Activated T-cell treated with anti-CD3 and anti-CD28 coated beads, Interleukin-2, amount 50 U/mL, for 24 hours (primary cell): Measurements from ENCODE around the gene NAA16.
"Not testable (repeated sequence)": the region's sequence is repeated elsewhere in the genome, so short reads cannot be mapped to it uniquely, and the experiment has no call there.

Source experiments
- DNase-seq: peaks from one replicate; pipeline ENCODE4 v3.0.0-alpha.2; 2020
- H3K27ac Mint-ChIP-seq: 2 replicates; pipeline ENCODE4 v1.8.0; 2020; ENCODE audit warnings: mild to moderate bottlenecking, mixed read lengths
- H3K27me3 Mint-ChIP-seq: 2 replicates; pipeline ENCODE4 v1.8.0; 2020; ENCODE audit warnings: mixed read lengths
- H3K36me3 Mint-ChIP-seq: 2 replicates; pipeline ENCODE4 v1.8.0; 2020; ENCODE audit warnings: low read depth, mixed read lengths
- H3K4me1 Mint-ChIP-seq: 2 replicates; pipeline ENCODE4 v1.8.0; 2020; ENCODE audit warnings: low read depth, mixed read lengths
- H3K4me3 Mint-ChIP-seq: 2 replicates; pipeline ENCODE4 v1.8.0; 2020; ENCODE audit warnings: mild to moderate bottlenecking, moderate library complexity, mixed read lengths
- H3K9me3 Mint-ChIP-seq: 2 replicates; pipeline ENCODE4 v1.8.0; 2020; ENCODE audit warnings: mixed read lengths

The NAA16 gene

DNA sequence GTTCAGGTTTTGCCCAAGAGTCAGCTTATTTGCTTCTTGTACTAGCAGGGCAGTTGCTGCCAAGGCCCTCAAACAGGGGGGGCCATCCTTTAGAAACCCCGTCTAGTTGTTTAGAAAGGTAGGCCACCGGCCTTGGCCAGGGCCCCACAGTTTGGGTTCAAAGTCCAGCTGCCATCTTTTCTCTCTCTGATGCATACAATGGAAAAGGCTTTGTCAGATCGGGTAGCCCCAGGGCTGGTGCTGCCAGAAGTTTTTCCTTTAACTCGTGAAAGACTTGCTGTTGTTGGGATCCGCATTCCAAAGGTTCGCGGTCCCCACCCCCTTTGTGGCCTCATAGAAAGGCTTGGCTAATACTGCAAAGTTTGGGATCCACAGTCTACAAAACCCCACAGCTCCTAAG lies 110.9 kb downstream of the NAA16 start:
- not testable (repeated sequence) for H3K4me1 Mint-ChIP-seq, H3K27ac Mint-ChIP-seq, H3K9me3 Mint-ChIP-seq, H3K4me3 Mint-ChIP-seq, DNase-seq, H3K36me3 Mint-ChIP-seq, H3K27me3 Mint-ChIP-seq

GRCh38 chr13:41423259-41423658 lies 112.2 kb downstream of the NAA16 start:
- H3K9me3 Mint-ChIP-seq, H3K4me1 Mint-ChIP-seq, H3K27me3 Mint-ChIP-seq, H3K4me3 Mint-ChIP-seq, DNase-seq, H3K27ac Mint-ChIP-seq, H3K36me3 Mint-ChIP-seq: not testable (repeated sequence)

- H3K27me3 Mint-ChIP-seq, H3K9me3 Mint-ChIP-seq, H3K27ac Mint-ChIP-seq, H3K36me3 Mint-ChIP-seq, H3K4me3 Mint-ChIP-seq, H3K4me1 Mint-ChIP-seq, DNase-seq: not testable (repeated sequence)
Observed at GRCh38 chr13:41424675-41425074, 113.6 kb downstream of the NAA16 start.

DNA sequence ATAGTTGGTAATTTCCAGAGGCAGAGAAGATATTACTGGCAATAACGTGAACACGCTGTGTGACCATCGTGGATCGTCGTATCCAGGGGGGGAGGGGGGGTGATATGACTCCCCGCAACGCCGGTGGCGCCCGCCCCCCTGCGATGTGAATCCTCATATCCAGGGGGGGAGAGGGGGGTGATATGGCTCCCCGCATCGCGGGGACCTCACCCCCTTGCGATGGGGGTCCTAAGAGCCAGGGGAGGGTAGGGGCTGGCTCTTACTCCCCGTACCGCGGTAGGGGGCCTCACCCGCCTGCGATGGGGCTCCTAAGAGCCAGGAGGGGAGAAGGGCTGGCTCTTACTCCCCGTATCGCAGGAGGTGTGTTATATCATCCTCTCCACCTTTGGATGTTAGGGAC lies 115.0 kb downstream of the NAA16 start:
- H3K4me1 Mint-ChIP-seq, result peaks cover 6% of the 10 kb centered on the region
- H3K27ac Mint-ChIP-seq, result no peak overlapping the region
- H3K4me3 Mint-ChIP-seq, result no peak overlapping the region
- no peak for DNase-seq
- H3K9me3 Mint-ChIP-seq, result no peaks in the 10 kb centered on the region
- H3K27me3 Mint-ChIP-seq, result peaks cover 5% of the 10 kb centered on the region
- no peaks in the 10 kb centered on the region for H3K36me3 Mint-ChIP-seq
